ENCODE measurements around the gene SIDT2.
"Not testable (repeated sequence)": the region's sequence is repeated elsewhere in the genome, so short reads cannot be mapped to it uniquely, and the experiment has no call there.

DNA sequence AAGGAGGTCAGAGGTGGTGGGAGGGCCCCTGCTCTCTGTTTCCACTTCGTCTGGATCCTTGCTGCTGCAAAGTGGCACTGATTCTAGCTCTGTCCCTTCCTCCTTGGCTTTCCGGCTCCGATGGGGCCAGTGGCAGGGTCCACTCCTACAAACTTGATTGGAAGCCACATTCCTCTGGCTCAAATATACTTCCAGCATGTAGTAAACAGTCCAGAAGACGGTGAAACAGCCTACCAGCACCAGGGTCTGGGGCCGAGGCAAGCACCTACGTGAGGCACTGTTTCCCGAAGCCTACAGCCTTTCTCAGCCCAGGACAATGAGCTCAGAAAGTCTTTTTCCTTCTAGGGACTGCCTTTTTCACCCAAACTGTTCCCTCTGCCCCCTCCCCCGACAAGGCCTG, 27.6 kb downstream of the SIDT2 start:
- TF ChIP-seq, protein P1, sequence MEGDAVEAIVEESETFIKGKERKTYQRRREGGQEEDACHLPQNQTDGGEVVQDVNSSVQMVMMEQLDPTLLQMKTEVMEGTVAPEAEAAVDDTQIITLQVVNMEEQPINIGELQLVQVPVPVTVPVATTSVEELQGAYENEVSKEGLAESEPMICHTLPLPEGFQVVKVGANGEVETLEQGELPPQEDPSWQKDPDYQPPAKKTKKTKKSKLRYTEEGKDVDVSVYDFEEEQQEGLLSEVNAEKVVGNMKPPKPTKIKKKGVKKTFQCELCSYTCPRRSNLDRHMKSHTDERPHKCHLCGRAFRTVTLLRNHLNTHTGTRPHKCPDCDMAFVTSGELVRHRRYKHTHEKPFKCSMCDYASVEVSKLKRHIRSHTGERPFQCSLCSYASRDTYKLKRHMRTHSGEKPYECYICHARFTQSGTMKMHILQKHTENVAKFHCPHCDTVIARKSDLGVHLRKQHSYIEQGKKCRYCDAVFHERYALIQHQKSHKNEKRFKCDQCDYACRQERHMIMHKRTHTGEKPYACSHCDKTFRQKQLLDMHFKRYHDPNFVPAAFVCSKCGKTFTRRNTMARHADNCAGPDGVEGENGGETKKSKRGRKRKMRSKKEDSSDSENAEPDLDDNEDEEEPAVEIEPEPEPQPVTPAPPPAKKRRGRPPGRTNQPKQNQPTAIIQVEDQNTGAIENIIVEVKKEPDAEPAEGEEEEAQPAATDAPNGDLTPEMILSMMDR (IDR thresholded peaks at IDR 0.05) = not testable (repeated sequence)
- not testable (repeated sequence) for TF ChIP-seq EP300 (IDR thresholded peaks at IDR 0.05)

Measured in tibial nerve (tissue), 4 donors.